Fibroblast of gingiva (primary cell): ENCODE measurements around the gene MFSD1.
"Not testable (repeated sequence)": the region's sequence is repeated elsewhere in the genome, so short reads cannot be mapped to it uniquely, and the experiment has no call there.

Experiments
- DNase-seq: peaks from one replicate; pipeline ENCODE4 v3.0.0-alpha.2; 2011; ENCODE audit warnings: low read depth

Gene MFSD1

DNA sequence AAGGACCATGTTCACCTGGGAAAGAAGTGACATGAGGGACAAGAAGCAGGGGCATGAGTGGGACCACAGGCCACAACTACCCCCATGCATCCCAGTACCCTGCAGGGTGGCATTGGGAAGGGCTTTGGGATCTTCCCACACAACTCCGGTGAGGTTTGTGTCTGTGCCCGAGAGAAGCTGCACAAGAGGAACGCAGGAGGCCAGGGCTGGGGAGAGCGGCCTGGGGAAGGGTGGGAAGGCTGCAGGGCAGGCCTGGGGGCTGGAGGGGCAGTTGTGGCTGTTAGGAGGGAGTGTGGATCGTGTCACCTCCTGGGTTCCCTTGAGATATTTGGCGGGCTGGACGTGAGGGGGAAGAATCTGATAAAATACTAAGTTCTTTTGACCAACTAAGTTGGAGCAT, 25.3 kb upstream of the MFSD1 start:
- DNase-seq = no peak

DNA sequence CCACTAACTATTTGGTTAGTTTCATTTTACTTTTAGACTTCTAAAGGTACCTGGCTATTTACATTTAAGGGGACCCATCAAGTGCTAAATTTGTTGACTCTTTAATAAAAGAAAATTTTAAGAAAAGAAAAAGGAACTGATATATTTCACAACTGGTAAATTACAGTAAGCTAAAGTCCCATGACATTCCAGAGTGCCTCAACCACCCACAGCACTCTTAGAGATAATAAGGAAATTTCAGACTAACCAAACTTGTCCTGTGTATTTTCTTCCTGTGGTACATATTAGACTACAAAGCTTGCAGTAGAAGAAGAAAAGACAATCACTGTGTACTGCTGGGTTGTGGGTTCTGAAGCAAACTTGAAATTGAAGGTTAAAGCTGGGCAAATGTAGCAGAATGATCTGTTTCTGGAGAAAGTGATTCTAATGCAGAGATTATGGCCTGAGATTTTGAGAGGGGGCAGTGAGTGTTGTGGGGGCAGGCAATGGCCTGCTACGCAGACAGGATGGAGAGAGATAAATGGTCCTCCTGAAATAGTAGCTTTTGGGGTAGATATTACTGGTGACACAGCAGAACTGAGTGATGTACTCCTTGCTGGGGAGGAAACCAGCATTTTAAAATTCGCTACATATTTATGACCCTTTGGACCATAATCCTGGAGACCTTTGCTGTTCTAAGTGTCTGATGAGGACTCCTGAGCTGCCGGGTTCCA, 24.5 kb upstream of the MFSD1 start:
- DNase-seq = no peak

DNA sequence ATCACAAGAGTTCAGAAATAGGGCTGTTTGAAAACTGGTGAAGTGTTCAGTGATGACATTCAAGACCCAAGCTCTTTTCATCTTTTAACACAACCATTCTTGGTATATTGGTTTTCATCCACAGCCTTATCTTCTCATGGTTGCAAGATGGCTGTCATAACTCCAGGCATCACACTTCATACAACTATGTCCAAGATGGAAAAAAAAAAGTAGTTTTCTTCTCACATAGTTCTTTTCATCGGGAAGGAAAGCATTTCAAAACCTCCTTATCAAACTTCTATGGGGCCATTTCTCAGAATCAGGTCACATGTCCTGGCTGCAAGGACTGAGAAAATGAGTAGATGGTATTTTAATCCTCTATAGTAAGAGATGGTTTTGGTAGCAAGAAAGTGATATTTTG, 21.1 kb upstream of the MFSD1 start:
- DNase-seq = no peak

DNA sequence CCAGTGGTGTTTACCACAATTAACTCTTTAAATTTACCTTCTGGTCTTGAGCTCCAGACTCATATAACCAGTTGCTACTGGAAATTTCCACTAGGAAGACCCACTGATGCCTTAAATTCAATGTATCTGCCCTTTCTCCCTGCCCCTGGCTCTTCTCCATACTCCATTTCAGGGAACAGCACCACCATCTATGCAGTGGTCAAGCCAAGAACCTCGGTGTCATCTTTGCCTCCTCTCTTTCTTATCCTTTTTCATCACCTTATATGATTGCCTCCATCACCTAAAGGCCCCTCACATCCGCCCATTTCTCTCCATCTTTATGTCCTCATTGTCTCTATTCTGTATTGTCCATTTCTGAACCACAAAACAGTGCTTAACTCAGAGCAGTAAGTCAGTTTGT, 20.7 kb upstream of the MFSD1 start:
- no peak for DNase-seq

- no peak for DNase-seq
These were observed 20.0 kb upstream of the MFSD1 start for GRCh38 chr3:158781849-158782248.

DNA sequence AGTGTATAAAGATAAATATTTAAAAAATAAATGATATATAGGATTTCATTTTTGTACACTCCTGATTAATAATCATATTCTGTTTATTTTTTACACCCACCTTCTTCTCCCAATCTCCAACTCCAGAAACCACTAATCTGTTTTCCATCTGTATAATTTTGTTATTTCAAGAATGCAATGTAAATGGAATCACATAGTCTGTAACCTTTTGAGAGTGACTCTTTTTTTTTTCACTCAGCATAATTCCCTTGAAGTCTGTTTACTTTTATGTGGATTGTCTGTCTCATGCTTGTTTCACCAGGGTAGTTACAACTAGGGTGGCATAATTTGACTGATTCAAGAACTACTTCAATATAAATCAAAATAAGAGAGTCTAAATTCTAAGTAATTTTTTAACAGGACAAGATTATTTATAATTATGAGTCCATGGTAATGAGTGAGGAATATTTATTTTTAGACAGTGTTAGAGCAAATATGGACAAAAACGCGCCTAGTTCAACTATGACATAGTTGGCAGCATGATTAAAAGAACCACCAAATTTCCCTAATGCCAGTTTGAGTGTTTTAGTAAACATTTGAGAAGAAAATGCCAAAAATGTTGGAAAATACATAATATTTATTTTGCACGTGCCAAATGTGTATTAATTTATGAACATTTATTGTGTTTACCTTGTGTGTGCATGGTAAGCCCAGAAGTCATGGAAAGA, 19.4 kb upstream of the MFSD1 start:
- no peak for DNase-seq

GRCh38 chr3:158783051-158783450, 18.8 kb upstream of the MFSD1 start:
- DNase-seq = no peak

GRCh38 chr3:158785972-158786371, 15.9 kb upstream of the MFSD1 start:
- DNase-seq = no peak

- DNase-seq = peak; percentile 4
These were observed 13.4 kb upstream of the MFSD1 start for GRCh38 chr3:158788446-158788845.

DNA sequence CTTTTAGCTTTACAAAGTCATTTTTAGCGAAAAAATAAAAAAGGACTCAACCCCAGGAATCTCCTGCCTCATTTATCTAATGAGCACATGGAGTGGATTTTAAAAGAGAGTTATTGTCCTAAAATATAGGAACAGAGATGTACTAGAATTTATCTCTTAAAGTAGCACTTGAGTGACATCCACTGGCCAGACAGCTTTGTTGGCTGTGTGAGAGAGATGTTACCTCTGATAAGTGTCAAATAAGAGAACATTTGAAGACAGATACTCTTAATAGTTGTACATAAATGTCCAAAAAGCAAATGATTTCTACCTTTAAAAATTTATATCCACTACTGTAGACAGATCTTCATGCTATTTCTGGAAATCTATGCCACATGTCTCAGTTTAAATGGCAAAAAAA, 12.3 kb upstream of the MFSD1 start:
- DNase-seq = peak; percentile 49

GRCh38 chr3:158790901-158791589, 10.8 kb upstream of the MFSD1 start:
- peak; percentile 70 for DNase-seq

- DNase-seq = not testable (repeated sequence)
These were observed 10.3 kb upstream of the MFSD1 start for GRCh38 chr3:158791590-158791920.

GRCh38 chr3:158792709-158793108, 9.1 kb upstream of the MFSD1 start:
- DNase-seq = peak; percentile 89

DNA sequence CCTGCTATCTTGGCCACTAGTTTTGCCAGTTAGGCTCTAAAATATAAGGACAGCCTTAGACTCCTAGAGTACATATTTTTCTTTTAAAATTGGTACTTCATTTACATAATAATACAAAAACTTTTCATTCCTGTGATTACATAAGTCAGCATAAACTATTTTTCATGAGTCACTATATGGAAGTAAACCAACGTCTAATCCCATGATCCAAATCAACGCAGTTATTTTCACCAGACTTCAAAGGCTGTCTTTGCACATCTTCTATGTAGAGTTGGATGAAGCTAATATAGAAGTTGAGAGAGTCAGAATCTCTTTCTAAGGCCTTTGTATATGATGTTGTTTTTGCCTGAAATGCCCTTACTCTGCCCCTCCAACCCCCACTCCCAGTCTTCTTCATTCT, 7.6 kb upstream of the MFSD1 start:
- DNase-seq = no peak

DNA sequence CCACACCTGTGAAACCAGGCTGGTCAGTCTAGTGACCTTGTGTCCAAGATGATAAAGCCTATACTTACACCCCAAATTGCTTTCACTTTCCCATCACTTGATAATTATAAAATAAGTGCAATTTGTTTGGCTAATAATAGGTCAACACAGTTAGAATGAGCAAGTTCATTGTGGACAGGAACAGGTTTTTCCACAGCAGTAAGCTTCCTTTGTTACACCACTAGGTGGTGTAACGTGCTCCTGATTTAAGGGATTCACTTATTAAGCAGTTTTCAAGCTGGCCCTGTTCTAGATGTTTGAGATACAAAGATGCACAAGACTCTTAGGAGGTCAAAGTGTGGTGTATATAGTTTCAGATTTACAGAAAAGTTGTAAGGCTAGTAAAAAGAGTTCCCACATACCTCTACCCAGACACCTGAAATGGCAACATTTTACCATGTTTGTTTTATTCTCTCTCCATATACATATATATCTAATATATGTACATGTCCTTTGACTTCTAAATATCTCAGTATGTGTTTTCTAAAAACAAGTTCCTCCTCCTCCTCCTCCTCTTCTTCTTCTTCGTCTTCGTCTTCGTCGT, 6.8 kb upstream of the MFSD1 start:
- peak; percentile 42 for DNase-seq

DNA sequence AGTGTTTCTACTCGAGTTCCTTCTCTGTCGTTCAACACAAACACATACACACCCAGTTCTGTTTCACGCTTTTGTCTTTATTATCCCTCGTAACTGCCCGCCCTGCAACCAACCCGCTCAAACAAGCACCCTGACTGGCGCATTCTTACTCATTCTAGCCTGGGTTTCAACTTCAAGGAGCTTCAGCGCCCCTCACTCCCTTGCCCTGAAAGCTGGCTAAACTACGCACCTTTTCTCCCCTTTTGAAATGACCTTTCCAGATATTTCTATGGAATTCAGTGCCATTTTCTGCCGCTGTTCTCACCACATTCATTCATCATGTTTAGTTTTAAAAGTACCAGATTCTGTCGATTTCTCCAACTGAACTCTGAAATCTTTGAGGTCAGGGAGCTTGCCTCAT, 653 bp upstream of the MFSD1 start:
- no peak for DNase-seq

GRCh38 chr3:158802409-158803268, 785 bp downstream of the MFSD1 start:
- DNase-seq = peak; percentile 11

DNA sequence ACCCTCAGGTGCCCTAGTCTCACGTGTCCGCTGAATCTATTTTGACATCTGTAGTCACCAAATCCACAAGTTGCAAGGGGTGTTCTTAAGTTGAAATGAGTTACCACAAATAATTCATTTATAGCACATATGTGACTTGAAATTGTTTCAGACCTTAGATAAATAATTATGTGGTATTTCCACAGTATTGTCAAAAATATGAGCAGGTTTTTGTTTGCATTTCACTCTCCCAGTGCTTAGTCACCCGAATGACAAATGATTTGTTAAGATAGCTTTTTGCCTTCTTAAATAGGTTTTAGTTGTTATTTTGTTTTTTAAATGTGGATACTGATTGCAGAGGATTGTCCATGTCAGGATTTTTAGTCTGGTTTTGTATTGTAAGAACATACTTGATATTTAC, 2.6 kb downstream of the MFSD1 start:
- DNase-seq = no peak

GRCh38 chr3:158808697-158809096, 6.8 kb downstream of the MFSD1 start:
- DNase-seq = no peak

DNA sequence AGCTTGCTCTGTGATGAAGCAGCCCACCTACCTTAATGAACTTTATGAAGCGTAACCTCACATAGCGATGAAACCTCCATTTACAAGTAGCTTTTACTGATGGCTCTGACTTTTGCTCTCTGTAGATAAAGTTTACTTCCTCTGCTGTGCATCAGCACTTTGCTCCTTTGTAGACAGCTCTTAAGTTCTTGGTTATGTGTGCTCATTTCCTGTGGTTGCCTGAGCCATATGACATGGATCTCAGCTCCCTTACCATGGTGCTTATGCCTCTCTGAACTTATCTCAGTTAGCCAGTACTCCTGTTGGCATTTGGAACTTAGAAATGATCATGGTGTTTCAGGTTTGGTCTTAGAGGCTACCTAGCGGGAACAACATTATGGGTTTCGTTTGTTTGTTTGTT, 7.8 kb downstream of the MFSD1 start:
- no peak for DNase-seq

GRCh38 chr3:158810823-158811724, 9.2 kb downstream of the MFSD1 start:
- no peak for DNase-seq
